ENCODE results near the gene MAP3K4.

GRCh38 chr6:161021543-161021942 lies 30.0 kb downstream of the MAP3K4 start:
- TF ChIP-seq CTCF (IDR thresholded peaks at IDR 0.05) (no peak), POLR2A (IDR thresholded peaks at IDR 0.05) (no peak), EP300 (IDR thresholded peaks at IDR 0.05) (no peak)

Measured in ovary (tissue), 3 donors.